ENCODE data around the gene VPS72.

VPS72 gene

GRCh38 chr1:151156515-151156819, 33.5 kb downstream of the VPS72 start, which contains the start of gene TNFAIP8L2:
Gene TNFAIP8L2 (plus strand): TSS chr1:151156649. CDS start chr1:151158698, 2,049 bp downstream.
- TF ChIP-seq CTCF (IDR thresholded peaks at IDR 0.05; ENCODE audit: low read depth, low read length) = no peak
- H3K4me3 ChIP-seq (ENCODE audit: low read depth, low read length) = no peak within 1 kb of the TSS

- no peak for TF ChIP-seq CTCF (IDR thresholded peaks at IDR 0.05; ENCODE audit: low read depth, low read length)
- H3K4me3 ChIP-seq (ENCODE audit: low read depth, low read length) = no peak overlapping the region
These were observed 42.3 kb downstream of the VPS72 start for GRCh38 chr1:151147665-151148064.

GRCh38 chr1:151147132-151147503, 42.9 kb downstream of the VPS72 start:
- H3K4me3 ChIP-seq (ENCODE audit: low read depth, low read length) = peak overlapping the region; percentile 69
- TF ChIP-seq CTCF (IDR thresholded peaks at IDR 0.05; ENCODE audit: low read depth, low read length) = no peak

GRCh38 chr1:151146412-151147131, 43.4 kb downstream of the VPS72 start, which contains the start of gene SEMA6C:
Gene SEMA6C (minus strand): TSS chr1:151146631. CDS start chr1:151142621, 4,010 bp downstream.
- no peak for TF ChIP-seq CTCF (IDR thresholded peaks at IDR 0.05; ENCODE audit: low read depth, low read length)
- H3K4me3 ChIP-seq (ENCODE audit: low read depth, low read length) = peak within 1 kb of the TSS; percentile 69

GRCh38 chr1:151146072-151146411, 44.0 kb downstream of the VPS72 start:
- TF ChIP-seq CTCF (IDR thresholded peaks at IDR 0.05; ENCODE audit: low read depth, low read length) = no peak
- H3K4me3 ChIP-seq (ENCODE audit: low read depth, low read length) = peak overlapping the region; percentile 69

- TF ChIP-seq CTCF (IDR thresholded peaks at IDR 0.05; ENCODE audit: low read depth, low read length) = no peak
- H3K4me3 ChIP-seq (ENCODE audit: low read depth, low read length) = peak overlapping the region; percentile 69
These were observed 44.5 kb downstream of the VPS72 start for GRCh38 chr1:151145304-151146071.
